HG03575 (cell line): Measurements from ENCODE around the gene LGALS3.

Experiments
- ATAC-seq: cut with Tn5 transposase; IDR thresholded peaks from one replicate; pipeline ENCODE4 v1.9.1; 2021; ENCODE audit not compliant: unreplicated experiment, insufficient number of reproducible peaks, low FRiP score; ENCODE audit errors: extremely low read depth

LGALS3 gene

GRCh38 chr14:55127460-55127951, 1.5 kb upstream of the LGALS3 start:
- no peak for ATAC-seq

- ATAC-seq: no peak
Observed at GRCh38 chr14:55128386-55129085, 516 bp upstream of the LGALS3 start.

GRCh38 chr14:55129428-55130195, 560 bp downstream of the LGALS3 start:
- ATAC-seq: no peak

GRCh38 chr14:55130196-55130550, 1.1 kb downstream of the LGALS3 start:
- ATAC-seq: no peak

- no peak for ATAC-seq
Observed at GRCh38 chr14:55131370-55132137, 2.5 kb downstream of the LGALS3 start.

- no peak for ATAC-seq
Observed at GRCh38 chr14:55133416-55133815, 4.4 kb downstream of the LGALS3 start.

GRCh38 chr14:55136241-55136640, 7.2 kb downstream of the LGALS3 start:
- ATAC-seq: no peak

GRCh38 chr14:55136885-55137786, 8.1 kb downstream of the LGALS3 start:
- no peak for ATAC-seq

GRCh38 chr14:55138091-55138490, 9.0 kb downstream of the LGALS3 start:
- ATAC-seq: no peak

- no peak for ATAC-seq
Observed at GRCh38 chr14:55139141-55139540, 10.1 kb downstream of the LGALS3 start.

GRCh38 chr14:55139696-55140509, 10.9 kb downstream of the LGALS3 start:
- no peak for ATAC-seq

- ATAC-seq: no peak
Observed at GRCh38 chr14:55141825-55142224, 12.8 kb downstream of the LGALS3 start.

- no peak for ATAC-seq
Observed at GRCh38 chr14:55142466-55142865, 13.4 kb downstream of the LGALS3 start.

- ATAC-seq: no peak
Observed at GRCh38 chr14:55146425-55146824, 17.4 kb downstream of the LGALS3 start.

- no peak for ATAC-seq
Observed at GRCh38 chr14:55151601-55152000, 22.5 kb downstream of the LGALS3 start.

- ATAC-seq: no peak
Observed at GRCh38 chr14:55152052-55152753, 23.2 kb downstream of the LGALS3 start.

- no peak for ATAC-seq
Observed at GRCh38 chr14:55153951-55154350, 24.9 kb downstream of the LGALS3 start.
